ENCODE results near the gene TMEM245.

DNA sequence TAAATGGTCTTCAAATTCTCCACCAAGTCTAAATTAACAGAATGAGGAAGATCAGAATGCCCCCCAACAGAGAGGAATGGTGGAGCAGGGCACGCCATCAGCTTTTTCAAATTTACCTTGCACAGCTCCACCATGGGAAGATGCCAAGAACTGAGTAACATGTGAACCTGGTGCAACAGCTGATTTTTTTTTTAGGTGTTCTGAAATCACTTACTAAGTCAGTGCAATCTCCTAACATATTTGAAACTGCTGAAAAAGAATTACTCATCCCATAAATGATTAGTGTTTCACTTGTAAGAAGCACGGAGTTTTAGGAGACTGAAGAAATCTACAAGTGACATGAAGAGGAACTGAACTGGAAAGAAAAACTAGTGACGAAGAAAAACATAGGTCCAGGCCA, 5.1 kb downstream of the TMEM245 start:
- no peak for TF ChIP-seq EP300 (IDR thresholded peaks at IDR 0.05)
- TF ChIP-seq, protein P1, sequence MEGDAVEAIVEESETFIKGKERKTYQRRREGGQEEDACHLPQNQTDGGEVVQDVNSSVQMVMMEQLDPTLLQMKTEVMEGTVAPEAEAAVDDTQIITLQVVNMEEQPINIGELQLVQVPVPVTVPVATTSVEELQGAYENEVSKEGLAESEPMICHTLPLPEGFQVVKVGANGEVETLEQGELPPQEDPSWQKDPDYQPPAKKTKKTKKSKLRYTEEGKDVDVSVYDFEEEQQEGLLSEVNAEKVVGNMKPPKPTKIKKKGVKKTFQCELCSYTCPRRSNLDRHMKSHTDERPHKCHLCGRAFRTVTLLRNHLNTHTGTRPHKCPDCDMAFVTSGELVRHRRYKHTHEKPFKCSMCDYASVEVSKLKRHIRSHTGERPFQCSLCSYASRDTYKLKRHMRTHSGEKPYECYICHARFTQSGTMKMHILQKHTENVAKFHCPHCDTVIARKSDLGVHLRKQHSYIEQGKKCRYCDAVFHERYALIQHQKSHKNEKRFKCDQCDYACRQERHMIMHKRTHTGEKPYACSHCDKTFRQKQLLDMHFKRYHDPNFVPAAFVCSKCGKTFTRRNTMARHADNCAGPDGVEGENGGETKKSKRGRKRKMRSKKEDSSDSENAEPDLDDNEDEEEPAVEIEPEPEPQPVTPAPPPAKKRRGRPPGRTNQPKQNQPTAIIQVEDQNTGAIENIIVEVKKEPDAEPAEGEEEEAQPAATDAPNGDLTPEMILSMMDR (IDR thresholded peaks at IDR 0.05): no peak
- TF ChIP-seq POLR2A (IDR thresholded peaks at IDR 0.05; ENCODE audit: low read length): no peak
- TF ChIP-seq CEBPB (IDR thresholded peaks at IDR 0.05): no peak
- no peak for TF ChIP-seq RAD21 (conservative IDR thresholded peaks at IDR 0.05 in 1 of 2, IDR thresholded peaks at IDR 0.05 in 1 of 2)
- TF ChIP-seq SMC3 (IDR thresholded peaks at IDR 0.05): no peak
- no peak for TF ChIP-seq MAZ (IDR thresholded peaks at IDR 0.05; ENCODE audit: borderline replicate concordance, low read depth, low read length)
